Osteocyte (in vitro differentiated cells): ENCODE data around the gene PLSCR1. TPM values are rescaled to one million over a fixed set of nuclear protein-coding genes. Genes with fewer than 3 reads are reported as not detected.
A peak's percentile ranks its signal among the peaks of the same experiment; 100 is the strongest.

Experiments
- DNase-seq: peaks from one replicate; pipeline ENCODE4 v3.0.0; 2021; ENCODE audit warnings: mixed read lengths; ENCODE audit not compliant: unreplicated experiment; ENCODE audit errors: extremely low spot score
- H3K27ac Mint-ChIP-seq: one replicate; pipeline ENCODE4 v1.8.0; 2021; ENCODE audit warnings: mild to moderate bottlenecking, mixed read lengths; ENCODE audit not compliant: unreplicated experiment
- H3K27me3 Mint-ChIP-seq: one replicate; pipeline ENCODE4 v1.8.0; 2021; ENCODE audit warnings: mixed read lengths; ENCODE audit not compliant: unreplicated experiment
- H3K36me3 Mint-ChIP-seq: one replicate; pipeline ENCODE4 v1.8.0; 2021; ENCODE audit warnings: mixed read lengths; ENCODE audit not compliant: unreplicated experiment
- H3K4me1 Mint-ChIP-seq: one replicate; pipeline ENCODE4 v1.8.0; 2021; ENCODE audit warnings: mixed read lengths; ENCODE audit not compliant: unreplicated experiment
- H3K4me3 Mint-ChIP-seq: one replicate; pipeline ENCODE4 v1.8.0; 2021; ENCODE audit warnings: mild to moderate bottlenecking, moderate library complexity, mixed read lengths; ENCODE audit not compliant: unreplicated experiment
- H3K9me3 Mint-ChIP-seq: one replicate; pipeline ENCODE4 v1.8.0; 2021; ENCODE audit warnings: mixed read lengths; ENCODE audit not compliant: unreplicated experiment
- CTCF ChIP-seq: fragments of 200-600 bp; sonication (generic); IDR thresholded peaks from 2 replicates; pipeline ENCODE4 v1.5.0; 2021; ENCODE audit warnings: antibody characterized with exemption, mild to moderate bottlenecking, moderate library complexity
- total RNA-seq: library from RNA; stranded (reverse); gene quantifications from 2 replicates; pipeline ENCODE4 v1.2.1, GENCODE V29; 2021

Gene PLSCR1
- total RNA-seq, 1 donor from 2014 or later, result 48.1 TPM

- Mint-ChIP-seq H3K27ac (no peak overlapping the region), H3K36me3 (no peaks in the 10 kb centered on the region), H3K9me3 (peaks cover 12% of the 10 kb centered on the region), H3K4me3 (no peak overlapping the region), H3K27me3 (no peaks in the 10 kb centered on the region), H3K4me1 (peaks cover 5% of the 10 kb centered on the region)
- no peak for DNase-seq
- TF ChIP-seq CTCF, result no peak
These were observed 40.7 kb upstream of the PLSCR1 start for GRCh38 chr3:146585156-146585555.

GRCh38 chr3:146581951-146582467 is 37.6 kb upstream of the PLSCR1 start:
- TF ChIP-seq CTCF, result no peak
- DNase-seq, result no peak
- peaks cover 12% of the 10 kb centered on the region for H3K9me3 Mint-ChIP-seq
- no peaks in the 10 kb centered on the region for H3K27me3 Mint-ChIP-seq
- no peak overlapping the region for H3K4me3 Mint-ChIP-seq
- no peaks in the 10 kb centered on the region for H3K36me3 Mint-ChIP-seq
- no peak overlapping the region for H3K27ac Mint-ChIP-seq
- H3K4me1 Mint-ChIP-seq, result peaks cover 3% of the 10 kb centered on the region

- no peak overlapping the region for H3K4me3 Mint-ChIP-seq
- peaks cover 3% of the 10 kb centered on the region for H3K4me1 Mint-ChIP-seq
- peaks cover 12% of the 10 kb centered on the region for H3K9me3 Mint-ChIP-seq
- H3K27me3 Mint-ChIP-seq, result no peaks in the 10 kb centered on the region
- H3K27ac Mint-ChIP-seq, result no peak overlapping the region
- no peaks in the 10 kb centered on the region for H3K36me3 Mint-ChIP-seq
- no peak for TF ChIP-seq CTCF
- DNase-seq, result no peak
These were observed 36.7 kb upstream of the PLSCR1 start for GRCh38 chr3:146581080-146581601.

GRCh38 chr3:146577662-146578061 is 33.3 kb upstream of the PLSCR1 start:
- H3K9me3 Mint-ChIP-seq, result peaks cover 4% of the 10 kb centered on the region
- H3K4me1 Mint-ChIP-seq, result peaks cover 3% of the 10 kb centered on the region
- no peak for DNase-seq
- H3K36me3 Mint-ChIP-seq, result no peaks in the 10 kb centered on the region
- H3K27ac Mint-ChIP-seq, result no peak overlapping the region
- TF ChIP-seq CTCF, result peak; percentile 70
- no peak overlapping the region for H3K4me3 Mint-ChIP-seq
- no peaks in the 10 kb centered on the region for H3K27me3 Mint-ChIP-seq

GRCh38 chr3:146575636-146576035 is 31.2 kb upstream of the PLSCR1 start:
- Mint-ChIP-seq H3K27me3 (no peaks in the 10 kb centered on the region), H3K27ac (no peak overlapping the region), H3K36me3 (no peaks in the 10 kb centered on the region), H3K4me3 (no peak overlapping the region), H3K9me3 (no peaks in the 10 kb centered on the region), H3K4me1 (peaks cover under 1% of the 10 kb centered on the region)
- no peak for TF ChIP-seq CTCF
- DNase-seq, result no peak
